Fibroblast of the aortic adventitia (primary cell): ENCODE data around the gene KDELR3. TPM values are rescaled to one million over a fixed set of nuclear protein-coding genes. Genes with fewer than 3 reads are reported as not detected.

ENCODE experiments used
- DNase-seq: peaks from one replicate; pipeline ENCODE4 v3.0.0-alpha.2; 2010; ENCODE audit warnings: low read depth
- H3K4me3 ChIP-seq: 2 replicates; pipeline ENCODE4 v1.5.1; 2011; ENCODE audit warnings: low read depth, mild to moderate bottlenecking, control low read depth, low read length, moderate library complexity
- CTCF ChIP-seq: IDR thresholded peaks from 2 replicates; pipeline ENCODE4 v1.5.1; 2011; ENCODE audit warnings: mild to moderate bottlenecking, low read length, control low read depth, inconsistent platforms; ENCODE audit not compliant: insufficient read depth
- total RNA-seq: library from RNA; depleted of rRNA; stranded (reverse); fragments of >200 nt; gene quantifications from 2 replicates; pipeline ENCODE4 v1.2.3, GENCODE V29; 2012; ENCODE audit warnings: low replicate concordance

Gene KDELR3
- total RNA-seq, 1 donor, result 183 TPM

GRCh38 chr22:38429499-38430068, 38.3 kb upstream of the KDELR3 start:
- no peak for TF ChIP-seq CTCF
- no peak overlapping the region for H3K4me3 ChIP-seq
- no peak for DNase-seq

- no peak for TF ChIP-seq CTCF
- DNase-seq, result no peak
- no peak overlapping the region for H3K4me3 ChIP-seq
Measured at GRCh38 chr22:38431266-38432010, 36.5 kb upstream of the KDELR3 start.

DNA sequence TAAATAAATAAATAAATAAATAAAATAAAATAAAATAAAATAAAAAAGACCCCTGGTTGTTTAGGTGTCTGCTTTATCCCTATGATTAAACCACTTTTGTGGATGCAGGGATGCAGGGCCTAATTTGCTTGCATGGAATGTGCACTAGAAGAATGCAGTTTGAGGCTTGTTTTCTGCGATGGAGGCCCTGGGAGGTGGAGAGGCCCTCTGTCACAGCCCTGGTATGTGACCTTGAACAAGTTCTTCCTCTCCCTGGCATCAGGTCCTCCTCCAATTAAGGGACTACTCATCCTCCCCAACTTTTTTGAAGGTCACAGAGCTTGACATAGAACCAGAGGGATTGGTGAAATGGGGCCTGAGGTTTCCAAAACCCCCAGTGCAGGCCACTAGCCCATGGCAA, 35.6 kb upstream of the KDELR3 start:
- no peak for DNase-seq
- no peak for TF ChIP-seq CTCF
- no peak overlapping the region for H3K4me3 ChIP-seq

DNA sequence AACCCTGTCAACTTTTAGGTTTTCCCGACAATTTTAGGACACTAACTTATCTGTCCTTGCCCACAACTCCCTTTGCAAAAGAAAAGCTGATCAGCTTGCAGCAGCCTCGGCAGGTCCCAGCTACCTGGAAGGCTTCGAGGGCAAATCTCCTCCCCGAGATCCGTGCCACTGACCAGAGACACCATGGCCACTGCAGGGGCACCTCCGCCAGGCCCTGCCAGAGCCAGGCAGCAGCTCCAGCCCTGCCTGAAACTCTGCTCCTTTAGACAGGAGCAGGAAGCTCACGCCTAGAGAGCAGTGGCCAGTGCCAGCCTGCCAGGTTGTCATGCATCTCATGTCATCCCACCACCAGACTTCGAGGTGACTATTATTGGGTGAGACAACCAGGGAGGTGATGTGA, 34.0 kb upstream of the KDELR3 start:
- no peak overlapping the region for H3K4me3 ChIP-seq
- DNase-seq, result no peak
- TF ChIP-seq CTCF, result no peak

DNA sequence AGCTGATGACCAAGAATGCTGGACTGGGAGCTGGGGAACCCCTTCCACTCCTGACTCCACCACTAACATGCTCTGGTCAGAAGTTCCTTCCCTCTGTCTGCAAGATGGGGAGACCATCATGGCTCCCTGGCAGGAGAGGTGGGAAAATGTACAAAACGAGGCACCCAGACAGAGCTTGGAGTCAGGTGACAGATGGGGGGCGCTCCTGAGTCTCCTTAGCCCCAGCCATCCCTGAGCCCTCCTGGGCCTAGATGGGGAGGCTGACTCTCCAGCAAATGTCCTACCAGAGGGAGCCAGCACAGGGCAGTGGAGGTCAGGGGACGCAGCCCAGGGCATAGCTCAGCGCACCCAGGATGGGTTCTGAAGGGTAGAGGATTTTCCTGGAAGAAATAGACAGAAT, 32.9 kb upstream of the KDELR3 start:
- no peak for DNase-seq
- no peak for TF ChIP-seq CTCF

DNA sequence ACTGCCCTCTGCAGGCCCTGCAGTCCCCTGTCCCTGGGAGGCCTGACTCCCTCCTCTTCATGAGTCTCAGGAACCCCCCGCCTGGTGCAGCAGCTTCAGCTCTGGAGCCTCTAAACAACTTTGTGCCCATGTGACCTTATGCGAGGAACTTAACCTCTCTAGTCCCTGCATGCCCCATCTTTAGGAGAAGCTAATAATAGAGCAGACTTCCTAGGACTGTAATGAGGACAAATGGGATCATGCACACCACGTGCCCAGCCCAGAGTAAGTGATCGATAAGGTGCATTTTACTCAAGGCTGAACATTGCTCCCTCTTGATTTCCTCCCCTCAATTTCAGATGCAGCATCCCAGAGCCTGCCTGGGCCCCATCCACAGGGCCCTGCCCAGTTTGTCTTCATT, 31.9 kb upstream of the KDELR3 start:
- no peak for DNase-seq
- no peak for TF ChIP-seq CTCF
- no peak overlapping the region for H3K4me3 ChIP-seq

More for the DNA sequence above, 32.9 kb upstream of the KDELR3 start:
- no peak overlapping the region for H3K4me3 ChIP-seq
